ENCODE data around the gene C1orf210. TPM values are rescaled to one million over a fixed set of nuclear protein-coding genes. Genes with fewer than 3 reads are reported as not detected.

The C1orf210 gene
- total RNA-seq, 1 experiment from 2014 or later = not detected

DNA sequence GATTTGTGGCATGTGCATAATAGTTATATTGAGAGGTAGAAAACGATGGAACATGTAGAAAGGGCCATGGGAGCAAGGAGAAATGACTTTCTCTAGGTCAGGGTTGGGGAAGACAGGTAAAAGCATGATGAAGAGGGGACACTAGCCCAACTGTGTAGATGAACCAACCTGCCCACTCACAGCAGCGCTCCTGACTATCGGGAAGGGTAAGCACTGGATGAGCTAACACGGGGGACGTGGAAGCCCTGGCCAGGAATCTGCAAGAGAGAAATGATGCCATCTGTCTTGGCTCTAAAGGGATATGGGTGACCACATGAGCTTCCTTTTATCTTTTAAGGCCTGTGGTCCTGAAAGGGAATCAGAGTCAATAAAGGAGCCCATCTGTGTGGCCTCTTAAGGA lies 51.8 kb downstream of the C1orf210 start:
- in situ Hi-C loops (cut with HindIII; ENCODE audit: low sequenced_read_pairs) = no loop called here
- DNase-seq (ENCODE audit: low spot score) = peak; percentile 69

DNA sequence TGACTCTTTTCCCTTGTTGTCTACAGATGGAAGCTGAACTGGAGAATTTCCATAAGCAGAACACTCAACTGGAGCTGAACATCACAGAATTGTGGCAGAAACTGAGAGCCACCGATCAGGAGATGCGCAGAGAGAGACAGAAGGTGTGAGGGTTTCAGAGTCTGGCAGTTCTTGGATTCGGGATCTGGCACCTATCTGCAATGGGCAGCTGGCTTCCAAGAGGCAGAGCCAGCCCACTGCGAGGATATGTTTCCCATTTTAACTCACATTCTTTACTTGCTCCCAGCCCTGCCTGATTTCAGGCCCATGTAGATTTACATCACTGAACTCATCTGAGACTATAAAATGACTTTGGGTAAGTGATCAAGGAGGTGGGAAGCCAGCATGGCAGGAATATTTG lies 52.9 kb downstream of the C1orf210 start:
- in situ Hi-C loops (cut with HindIII; ENCODE audit: low sequenced_read_pairs) = no loop called here
- DNase-seq (ENCODE audit: low spot score) = peak; percentile 94

DNA sequence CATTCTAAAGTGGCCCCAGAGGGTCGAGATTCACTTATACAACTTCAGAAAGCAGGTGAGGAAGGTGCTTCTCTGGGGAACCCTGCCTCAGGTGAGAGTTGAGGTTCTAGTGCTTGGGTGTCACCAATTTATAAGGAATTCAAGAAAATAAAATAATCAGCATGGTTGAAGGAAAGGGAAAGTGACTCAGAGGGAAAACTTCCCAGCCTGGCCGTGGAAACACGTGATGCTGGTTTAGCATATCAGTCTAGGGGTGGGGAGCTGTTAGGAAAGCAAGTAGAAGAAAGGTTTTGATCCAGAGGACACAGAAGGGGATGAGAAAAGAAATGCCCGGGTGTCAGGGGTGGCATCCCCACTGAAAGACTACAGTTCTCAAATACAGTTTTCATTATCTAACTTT lies 53.3 kb downstream of the C1orf210 start:
- in situ Hi-C loops (cut with HindIII; ENCODE audit: low sequenced_read_pairs) = no loop called here
- DNase-seq (ENCODE audit: low spot score) = no peak

Other genes with a start within 250 kb of the C1orf210 start
- 300 and 331 TPM in 2 replicates for gene EBNA1BP2, start 113.3 kb downstream of the C1orf210 start, total RNA-seq (2014; rRNA removed; shearing (Covaris generic))
- 1.1 and 4.1 TPM in 2 replicates for gene CFAP57, start 113.3 kb downstream of the C1orf210 start, total RNA-seq (2014; rRNA removed; shearing (Covaris generic))
- gene TMEM125, start 15.6 kb downstream of the C1orf210 start, total RNA-seq (2014; rRNA removed; shearing (Covaris generic)) = not detected in 2 replicates
- gene TIE1, start 15.4 kb upstream of the C1orf210 start, total RNA-seq (2014; rRNA removed; shearing (Covaris generic)) = not detected in 2 replicates
- gene MPL, start 52.2 kb upstream of the C1orf210 start, total RNA-seq (2014; rRNA removed; shearing (Covaris generic)) = not detected in 2 replicates
- 263 and 289 TPM in 2 replicates for gene CDC20, start 73.4 kb upstream of the C1orf210 start, total RNA-seq (2014; rRNA removed; shearing (Covaris generic))
- 65.2 and 69.7 TPM in 2 replicates for gene ELOVL1, start 82.4 kb upstream of the C1orf210 start, total RNA-seq (2014; rRNA removed; shearing (Covaris generic))
- 36.2 and 42.2 TPM in 2 replicates for gene MED8, start 104.2 kb upstream of the C1orf210 start, total RNA-seq (2014; rRNA removed; shearing (Covaris generic))
- gene SZT2, start 104.3 kb upstream of the C1orf210 start, total RNA-seq (2014; rRNA removed; shearing (Covaris generic)) = 4.4 and 7.0 TPM in 2 replicates
- gene HYI, start 168.3 kb upstream of the C1orf210 start, total RNA-seq (2014; rRNA removed; shearing (Covaris generic)) = 22.3 and 30.1 TPM in 2 replicates
- gene PTPRF, start 245.3 kb upstream of the C1orf210 start, total RNA-seq (2014; rRNA removed; shearing (Covaris generic)) = 46.6 and 61.3 TPM in 2 replicates